HepG2 (cell line): ENCODE data around the gene GCN1. TPM values are rescaled to one million over a fixed set of nuclear protein-coding genes. Genes with fewer than 3 reads are reported as not detected.
A peak's percentile ranks its signal among the peaks of the same experiment; 100 is the strongest.

Source experiments
- CAMTA2 ChIP-seq: sonication (generic); formaldehyde crosslinking; IDR thresholded peaks from 2 replicates; pipeline ENCODE4 v1.4.0; 2020; ENCODE audit warnings: mild to moderate bottlenecking, missing genetic modification reagents, borderline replicate concordance
- CHCHD3 ChIP-seq: sonication (generic); formaldehyde crosslinking; IDR thresholded peaks from 2 replicates; pipeline ENCODE4 v1.8.0; 2022; ENCODE audit warnings: mild to moderate bottlenecking, missing genetic modification reagents, moderate library complexity
- DBP ChIP-seq: sonication (generic); formaldehyde crosslinking; IDR thresholded peaks from 2 replicates; pipeline ENCODE4 v1.4.0; 2020; ENCODE audit warnings: missing genetic modification reagents; ENCODE audit errors: not compliant biosample characterization
- GRHL1 ChIP-seq: sonication (generic); formaldehyde crosslinking; conservative IDR thresholded peaks from 2 replicates; pipeline ENCODE4 v1.8.0; 2022; ENCODE audit warnings: missing genetic modification reagents
- HES4 ChIP-seq: sonication (generic); formaldehyde crosslinking; IDR thresholded peaks from 2 replicates; pipeline ENCODE4 v1.9.0; 2021; ENCODE audit warnings: mild to moderate bottlenecking, missing genetic modification reagents, borderline replicate concordance
- MEIS2 ChIP-seq: sonication (generic); formaldehyde crosslinking; IDR thresholded peaks from 2 replicates; pipeline ENCODE4 v1.9.0; 2021; ENCODE audit warnings: mild to moderate bottlenecking, missing genetic modification reagents
- NCOA5 ChIP-seq: sonication (generic); formaldehyde crosslinking; IDR thresholded peaks from 2 replicates; pipeline ENCODE4 v1.4.0; 2020; ENCODE audit warnings: missing genetic modification reagents
- PTBP1 ChIP-seq: fragments of 200-400 bp; formaldehyde crosslinking; IDR thresholded peaks from 2 replicates; pipeline ENCODE4 v1.6.1; 2018; ENCODE audit warnings: low read length, low read depth; ENCODE audit not compliant: poor library complexity, severe bottlenecking
- SP1 ChIP-seq, 2 experiments: fragments of 450-650 bp in 1 of 2; sonication (generic) in 1 of 2; formaldehyde crosslinking in 1 of 2; IDR thresholded peaks; 2 replicates each; pipeline versions ENCODE4 v1.4.0 to v1.6.1; 2016 to 2020; ENCODE audit warnings: missing genetic modification reagents in 1 of 2
- STAT6 ChIP-seq: sonication (generic); formaldehyde crosslinking; IDR thresholded peaks from 2 replicates; pipeline ENCODE4 v1.4.0; 2020; ENCODE audit warnings: missing genetic modification reagents, mild to moderate bottlenecking, borderline replicate concordance
- TEAD3 ChIP-seq: optimal IDR thresholded peaks from 2 replicates; pipeline ENCODE3; 2016; ENCODE audit warnings: borderline replicate concordance
- THAP11 ChIP-seq: IDR thresholded peaks from 2 replicates; pipeline ENCODE4 v1.6.1; 2016; ENCODE audit warnings: missing biosample characterization, missing genetic modification reagents
- WIZ ChIP-seq: sonication (generic); formaldehyde crosslinking; IDR thresholded peaks from 2 replicates; pipeline ENCODE4 v1.5.1; 2020; ENCODE audit warnings: mild to moderate bottlenecking, missing genetic modification reagents
- ZNF501 ChIP-seq: sonication (generic); formaldehyde crosslinking; IDR thresholded peaks from 2 replicates; pipeline ENCODE4 v1.5.1; 2020; ENCODE audit warnings: mild to moderate bottlenecking, moderate library complexity, missing genetic modification reagents
- ZNF609 ChIP-seq: sonication (generic); formaldehyde crosslinking; IDR thresholded peaks from 2 replicates; pipeline ENCODE4 v1.4.0; 2020; ENCODE audit warnings: mild to moderate bottlenecking, missing genetic modification reagents, borderline replicate concordance
- ZNF660 ChIP-seq: sonication (generic); formaldehyde crosslinking; IDR thresholded peaks from 2 replicates; pipeline ENCODE4 v1.5.1; 2020; ENCODE audit warnings: mild to moderate bottlenecking, low read depth, missing genetic modification reagents, borderline replicate concordance
- ZNF776 ChIP-seq: sonication (generic); formaldehyde crosslinking; IDR thresholded peaks from 2 replicates; pipeline ENCODE4 v1.4.0; 2020; ENCODE audit warnings: mild to moderate bottlenecking, missing genetic modification reagents
- polyA plus RNA-seq, 8 experiments: library from polyadenylated mRNA; depleted of rRNA in 3 of 8; stranded (reverse) in 7 of 8; unstranded in 1 of 8; fragments of >200 nt; fragmentation: Illumina TruSeq in 4 of 8; extraction: Trizol in 4 of 8; gene quantifications; 2 replicates each; pipeline versions ENCODE4 v1.2.1 to v1.2.3, GENCODE V29; 2011 to 2016; ENCODE audit warnings: low read depth in 4 of 8, missing spikeins in 1 of 8, mixed read lengths in 1 of 8; ENCODE audit not compliant: insufficient read depth in 1 of 8
- total RNA-seq, 5 experiments: library from RNA; depleted of rRNA; stranded (reverse); fragments of >200 nt; fragmentation: Illumina TruSeq; extraction: Trizol; gene quantifications; 2 replicates each; pipeline ENCODE4 v1.2.3, GENCODE V29; 2016; ENCODE audit warnings: low read depth in 1 of 5

The GCN1 gene
- total and polyA plus RNA-seq, 2 of the 13 experiments (the other 11 are each of a cell fraction or from before 2014, with no cell fraction given) = 58.2 to 83.0 TPM

GRCh38 chr12:120194534-120195395, at the start of gene GCN1 (continued):
- TF ChIP-seq STAT6 (CRISPR knock-in tag) = peak; percentile 78; the same call in 1 of the 2 replicates
- peak; percentile 88 for TF ChIP-seq MEIS2
- TF ChIP-seq TEAD3 (CRISPR knock-in tag) = peak; percentile 53
- peak; percentile 82 for TF ChIP-seq CHCHD3 (CRISPR knock-in tag)
- no peak for TF ChIP-seq PTBP1
- TF ChIP-seq DBP (CRISPR knock-in tag) = no peak
- TF ChIP-seq SP1 (IDR thresholded peaks at IDR 0.05) = no peak
- TF ChIP-seq SP1 (CRISPR knock-in tag; IDR thresholded peaks at IDR 0.05) = peak; percentile 69
- peak; percentile 79 for TF ChIP-seq ZNF501 (CRISPR knock-in tag)
- TF ChIP-seq ZNF776 (CRISPR knock-in tag) = peak; percentile 93; the same call in 1 of the 2 replicates
- peak; percentile 41; the same call in 1 of the 2 replicates for TF ChIP-seq ZNF609 (CRISPR knock-in tag)
- no peak for TF ChIP-seq NCOA5 (CRISPR knock-in tag)
- no peak for TF ChIP-seq ZNF660
- TF ChIP-seq THAP11 = peak; percentile 92
- no peak; the same call in 1 of the 2 replicates for TF ChIP-seq HES4 (CRISPR knock-in tag)
- peak; percentile 86; the same call in 1 of the 2 replicates for TF ChIP-seq CAMTA2
- TF ChIP-seq WIZ (CRISPR knock-in tag) = 0 out of 2 replicates have a peak, but pooled peaks have one; percentile 16
- no peak for TF ChIP-seq GRHL1 (CRISPR knock-in tag)
